Esophagus muscularis mucosa (tissue), 3 donors: Measurements from ENCODE around the gene TMEM150C.

ENCODE experiments used
- POLR2A ChIP-seq: fragments of 450-650 bp; IDR thresholded peaks from one replicate; pipeline ENCODE4 v1.6.1; 2017; ENCODE audit warnings: antibody characterized with exemption, moderate library complexity, mild to moderate bottlenecking, low read depth
- TF ChIP-seq, protein P1 (sequence below), 3 experiments: fragments of 200-600 bp in 2 of 3; fragments of 450-650 bp in 1 of 3; sonication (generic) in 2 of 3; IDR thresholded peaks; one replicate each; pipeline ENCODE4 v1.5.1; 2017 to 2019; ENCODE audit warnings: antibody characterized with exemption in 3 of 3, mild to moderate bottlenecking in 2 of 3, moderate library complexity in 1 of 3

DNA sequence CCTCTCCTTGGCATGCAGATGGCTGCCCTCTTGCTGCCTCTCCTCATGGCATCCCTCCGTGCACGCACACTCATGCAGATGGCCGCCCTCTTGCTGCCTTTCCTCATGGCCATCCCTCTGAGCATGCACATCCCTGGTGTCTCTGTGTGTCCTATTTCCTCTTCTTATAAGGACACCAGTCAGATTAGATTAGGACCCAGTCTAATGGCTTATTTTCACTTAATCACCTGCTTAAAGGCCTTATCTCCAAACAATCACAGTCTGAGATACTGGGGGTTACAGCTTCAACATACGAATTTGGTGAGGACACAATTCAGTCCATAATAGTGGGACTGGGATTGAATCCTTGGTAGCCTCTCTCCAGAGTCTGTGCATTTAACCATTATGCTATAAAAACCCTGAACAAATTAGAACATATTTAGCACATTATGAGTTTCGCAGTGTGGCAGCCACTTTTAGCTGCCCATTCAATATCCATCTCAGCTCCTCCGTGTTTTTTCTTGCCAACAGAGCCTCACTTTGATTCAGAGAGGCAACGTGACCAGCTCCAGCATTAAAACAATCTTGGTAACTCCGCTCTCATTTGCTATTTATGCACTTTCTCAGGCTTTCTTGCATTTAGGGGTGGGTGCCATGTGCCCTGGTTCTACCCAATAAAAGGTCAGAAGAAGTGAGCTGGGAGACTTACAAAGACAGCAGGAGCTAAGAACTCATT is 26.2 kb upstream of the TMEM150C start:
- TF ChIP-seq, protein P1, sequence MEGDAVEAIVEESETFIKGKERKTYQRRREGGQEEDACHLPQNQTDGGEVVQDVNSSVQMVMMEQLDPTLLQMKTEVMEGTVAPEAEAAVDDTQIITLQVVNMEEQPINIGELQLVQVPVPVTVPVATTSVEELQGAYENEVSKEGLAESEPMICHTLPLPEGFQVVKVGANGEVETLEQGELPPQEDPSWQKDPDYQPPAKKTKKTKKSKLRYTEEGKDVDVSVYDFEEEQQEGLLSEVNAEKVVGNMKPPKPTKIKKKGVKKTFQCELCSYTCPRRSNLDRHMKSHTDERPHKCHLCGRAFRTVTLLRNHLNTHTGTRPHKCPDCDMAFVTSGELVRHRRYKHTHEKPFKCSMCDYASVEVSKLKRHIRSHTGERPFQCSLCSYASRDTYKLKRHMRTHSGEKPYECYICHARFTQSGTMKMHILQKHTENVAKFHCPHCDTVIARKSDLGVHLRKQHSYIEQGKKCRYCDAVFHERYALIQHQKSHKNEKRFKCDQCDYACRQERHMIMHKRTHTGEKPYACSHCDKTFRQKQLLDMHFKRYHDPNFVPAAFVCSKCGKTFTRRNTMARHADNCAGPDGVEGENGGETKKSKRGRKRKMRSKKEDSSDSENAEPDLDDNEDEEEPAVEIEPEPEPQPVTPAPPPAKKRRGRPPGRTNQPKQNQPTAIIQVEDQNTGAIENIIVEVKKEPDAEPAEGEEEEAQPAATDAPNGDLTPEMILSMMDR (IDR thresholded peaks at IDR 0.05): no peak
- TF ChIP-seq POLR2A: no peak
